NCI-H526 (cell line): Measurements from ENCODE around the gene TTN.
A peak's percentile ranks its signal among the peaks of the same experiment; 100 is the strongest.

Source experiments
- DNase-seq, 2 experiments: peaks; one replicate each; lab custom pipeline; 2025; lab: John Stamatoyannopoulos, UW

The TTN gene

GRCh38 chr2:178811901-178812300 lies 4.7 kb upstream of the TTN start:
- no peak for DNase-seq

DNA sequence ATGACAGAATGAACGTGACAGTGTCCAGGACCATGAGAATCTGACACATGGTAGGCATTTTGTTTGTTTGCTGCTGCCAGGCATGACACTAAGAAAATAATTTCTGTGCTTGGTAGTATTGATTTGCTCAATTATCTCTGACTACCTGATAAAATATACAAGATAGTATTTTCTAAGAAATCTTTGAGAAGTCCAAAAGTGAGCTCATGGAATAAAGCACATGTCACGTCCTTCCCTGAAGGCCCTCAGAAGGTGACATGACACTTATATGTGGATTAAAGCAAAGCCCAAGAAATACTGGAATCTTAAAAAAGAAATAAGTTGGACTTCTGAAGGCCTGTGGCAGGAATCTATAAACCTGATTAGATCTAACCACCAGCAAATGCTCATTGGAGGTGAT lies 3.8 kb upstream of the TTN start:
- DNase-seq, result no peak

GRCh38 chr2:178810422-178810821 lies 3.2 kb upstream of the TTN start:
- no peak for DNase-seq

- no peak for DNase-seq
Measured at GRCh38 chr2:178806543-178806942, 680 bp downstream of the TTN start.

DNA sequence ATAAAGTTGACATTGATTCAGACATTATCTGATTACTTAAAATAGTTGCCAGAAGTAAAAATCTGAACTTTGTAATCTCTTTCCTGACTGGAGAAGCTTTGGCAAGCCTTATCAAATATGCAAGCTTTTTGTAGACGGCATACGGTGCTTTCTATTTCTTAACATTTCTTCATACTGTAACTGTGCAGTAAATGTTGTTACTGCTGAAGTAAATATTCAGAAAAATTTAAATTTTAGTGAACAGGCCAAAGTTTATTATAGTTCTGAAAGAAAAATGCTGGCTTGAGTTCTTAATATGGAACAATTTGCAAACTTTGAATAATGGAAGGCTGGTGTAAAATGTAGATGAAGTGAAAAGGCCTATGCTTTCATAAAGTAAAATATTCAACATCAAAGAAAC lies 1.8 kb downstream of the TTN start:
- no peak for DNase-seq

GRCh38 chr2:178804791-178805190 lies 2.4 kb downstream of the TTN start:
- DNase-seq, result peak in 1 of 2 experiments; percentile 44

GRCh38 chr2:178800510-178800909 lies 6.7 kb downstream of the TTN start:
- DNase-seq, result no peak

- DNase-seq, result no peak
Measured at GRCh38 chr2:178799305-178799704, 7.9 kb downstream of the TTN start.

- DNase-seq, result peak in 1 of 2 experiments; percentile 54
Measured at GRCh38 chr2:178796079-178796677, 11.0 kb downstream of the TTN start.

DNA sequence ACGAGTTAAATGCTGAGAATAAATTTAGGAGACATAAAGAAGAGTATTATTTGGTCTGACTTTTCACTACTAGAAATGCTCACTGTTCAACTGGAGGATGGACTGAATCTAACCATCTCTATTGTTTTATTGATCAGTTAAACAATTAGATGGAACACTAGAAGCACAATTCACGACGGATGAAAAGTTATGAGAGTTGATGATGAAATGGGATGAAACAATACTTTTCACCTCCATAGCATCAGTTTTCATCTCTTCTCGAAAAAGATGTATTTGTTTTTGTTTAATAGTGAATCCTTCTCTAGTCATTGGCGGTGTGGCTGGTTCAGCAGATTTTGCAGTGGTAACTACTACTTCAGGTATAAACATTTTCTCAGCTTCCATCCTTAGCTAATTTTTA lies 19.3 kb downstream of the TTN start:
- no peak for DNase-seq

DNA sequence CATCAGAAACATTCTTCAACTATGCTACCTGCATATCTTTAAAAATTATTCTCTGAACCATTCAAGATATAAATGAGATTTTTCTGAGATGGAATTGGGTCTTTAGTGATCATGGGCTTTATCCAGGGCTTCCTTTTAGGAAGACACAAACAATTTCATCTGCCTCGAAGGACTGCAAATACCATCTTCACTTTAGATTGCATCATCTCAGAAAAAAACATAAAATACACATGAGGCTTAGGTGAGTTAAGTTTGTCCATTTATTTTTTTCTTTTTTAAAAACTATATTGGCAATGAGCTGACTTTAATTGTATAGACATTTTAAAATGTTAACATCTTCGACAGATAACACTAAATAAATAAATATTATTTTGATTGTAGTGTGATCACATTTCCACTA lies 20.1 kb downstream of the TTN start:
- no peak for DNase-seq

DNA sequence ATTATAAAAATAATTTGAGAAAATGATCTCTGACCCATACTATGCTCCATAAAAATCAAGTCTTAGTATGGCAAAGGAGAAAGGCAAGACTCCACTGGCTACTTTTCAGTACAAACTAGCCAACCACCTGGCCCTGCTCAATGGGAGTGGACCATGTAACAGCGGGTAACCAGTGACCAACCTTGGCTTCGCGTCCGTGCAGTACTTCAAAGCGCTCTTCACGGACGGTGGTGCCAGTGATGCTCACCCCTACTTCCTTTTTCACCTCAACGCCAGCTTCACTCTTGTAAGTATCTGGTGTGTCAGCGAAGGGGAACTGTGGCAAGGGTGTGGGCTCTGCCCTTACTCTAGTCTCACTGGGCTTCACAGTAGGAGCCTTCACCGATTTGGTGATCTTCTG lies 23.3 kb downstream of the TTN start:
- no peak for DNase-seq

DNA sequence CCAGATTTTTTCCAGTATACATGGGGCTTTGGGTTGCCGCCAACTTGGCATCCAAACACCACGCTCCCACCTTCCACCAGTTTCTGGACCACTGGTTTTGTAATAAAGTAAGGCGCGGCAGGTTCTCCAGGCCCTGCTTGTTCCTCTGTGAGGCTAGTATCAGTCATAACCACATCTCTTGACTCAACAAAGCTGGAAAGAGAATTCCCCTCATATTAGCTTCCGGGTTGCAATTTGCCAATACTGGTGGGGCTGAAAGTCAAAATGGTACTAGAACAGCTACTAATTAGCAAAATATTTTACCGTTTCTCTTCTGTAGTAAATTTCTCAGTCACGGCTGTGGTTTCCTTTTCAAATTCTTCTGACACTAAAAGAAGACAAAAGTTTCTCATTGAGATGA lies 25.0 kb downstream of the TTN start:
- no peak for DNase-seq

DNA sequence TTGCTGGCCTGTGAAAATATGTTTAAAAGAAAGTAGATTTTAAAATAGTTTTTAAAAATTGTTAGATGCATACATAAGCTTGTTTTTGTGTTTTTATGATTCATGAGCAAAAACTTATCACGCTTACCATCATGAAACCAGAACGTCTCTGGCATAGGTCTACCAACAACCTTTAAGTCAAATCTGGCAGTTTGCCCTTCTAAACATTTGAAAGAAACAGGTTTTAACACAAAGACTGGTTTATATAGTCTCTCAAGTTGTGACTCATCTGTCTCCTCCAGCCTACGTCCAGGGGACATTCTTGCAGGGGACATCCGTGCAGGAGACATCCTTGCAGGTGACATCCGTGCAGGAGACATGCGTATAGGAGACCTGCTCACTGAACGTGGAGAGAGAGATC lies 29.6 kb downstream of the TTN start:
- no peak for DNase-seq

DNA sequence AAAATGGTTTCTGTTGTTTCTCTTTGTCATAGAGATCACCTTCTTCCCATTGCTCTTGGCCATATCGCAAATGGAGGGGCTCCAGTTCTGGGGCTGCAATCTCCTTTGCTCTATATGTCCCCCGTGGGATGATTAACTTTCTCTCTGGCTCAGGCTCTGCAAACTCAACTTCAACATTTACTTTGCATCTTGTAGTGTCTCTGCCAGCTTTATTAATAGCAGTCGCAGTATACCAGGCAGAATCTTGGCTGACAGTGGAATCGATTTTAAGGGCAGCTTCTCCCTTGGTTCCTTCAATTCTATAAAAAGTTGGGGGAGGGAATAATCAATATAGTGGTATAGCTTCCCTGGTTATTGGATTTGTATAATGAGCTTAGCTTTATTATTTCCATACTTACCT lies 30.5 kb downstream of the TTN start:
- no peak for DNase-seq

DNA sequence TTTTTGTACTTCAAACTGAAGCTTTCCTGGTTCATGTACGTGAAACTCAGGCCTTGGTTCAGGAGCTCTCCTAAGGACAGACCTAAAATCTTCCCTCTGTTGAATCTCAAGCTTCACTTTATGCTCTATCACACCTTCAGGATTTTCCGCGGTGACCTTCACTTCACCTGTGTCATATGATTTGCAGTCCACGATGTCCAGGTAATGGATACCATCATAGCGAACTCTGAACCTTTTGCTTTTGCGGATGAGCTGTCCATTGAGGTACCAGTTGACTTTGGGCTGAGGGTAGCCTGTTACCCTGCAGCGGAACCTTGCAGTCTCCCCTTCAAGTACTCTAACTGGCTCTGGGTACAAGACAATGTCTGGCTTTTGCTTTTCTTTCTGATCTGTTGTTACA lies 31.2 kb downstream of the TTN start:
- DNase-seq, result no peak

GRCh38 chr2:178770518-178770917 lies 36.7 kb downstream of the TTN start:
- DNase-seq, result no peak

- DNase-seq, result no peak
Measured at GRCh38 chr2:178767094-178768060, 39.8 kb downstream of the TTN start.

DNA sequence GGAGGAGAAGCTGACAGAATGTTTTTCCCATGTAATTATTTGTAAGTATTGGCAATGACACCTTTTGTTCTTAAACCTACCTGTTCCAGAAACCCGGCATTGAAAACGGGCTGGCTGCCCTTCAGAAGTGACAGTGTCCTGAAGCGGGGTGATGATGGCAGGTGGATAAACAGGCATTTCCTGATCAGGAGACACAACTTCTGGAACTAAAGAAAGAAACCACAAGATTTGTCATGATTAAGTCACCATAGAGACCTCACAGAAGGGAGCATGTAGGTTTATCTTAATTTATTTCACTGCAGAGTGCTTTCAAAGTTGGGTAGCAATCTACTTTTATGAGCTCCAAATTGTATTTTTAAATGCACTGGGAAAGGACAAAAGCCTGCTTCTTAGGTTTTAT lies 43.1 kb downstream of the TTN start:
- no peak for DNase-seq

DNA sequence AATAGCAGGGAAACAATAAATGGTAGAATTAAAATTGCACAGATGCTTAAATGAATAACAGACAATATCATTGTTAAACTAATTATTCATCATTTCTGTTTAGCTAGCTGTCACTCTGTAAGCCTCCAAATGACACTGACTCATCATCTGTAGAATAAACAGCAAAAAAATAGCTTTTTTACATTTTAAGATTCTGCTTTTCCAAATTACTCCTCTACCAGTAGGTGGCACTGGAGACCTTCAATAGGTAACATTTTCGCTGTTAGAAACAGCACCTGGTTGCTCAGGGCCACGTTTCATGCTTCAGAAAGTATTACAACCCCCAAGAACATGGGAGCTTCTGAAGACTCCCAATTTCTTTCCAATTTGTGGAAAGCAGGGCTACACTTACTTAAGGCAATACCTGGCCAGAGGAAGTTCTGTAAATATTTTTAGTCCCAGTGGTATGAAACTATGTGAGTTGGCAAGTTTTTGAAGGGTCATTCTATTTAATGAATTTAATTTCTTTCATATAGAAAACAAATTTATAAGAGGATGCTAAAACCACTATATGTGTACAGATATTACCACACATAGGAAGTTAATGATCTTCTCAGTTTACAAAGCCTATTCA lies 45.4 kb downstream of the TTN start:
- peak in 1 of 2 experiments; percentile 77 for DNase-seq

GRCh38 chr2:178756843-178757242 lies 50.4 kb downstream of the TTN start:
- no peak for DNase-seq

DNA sequence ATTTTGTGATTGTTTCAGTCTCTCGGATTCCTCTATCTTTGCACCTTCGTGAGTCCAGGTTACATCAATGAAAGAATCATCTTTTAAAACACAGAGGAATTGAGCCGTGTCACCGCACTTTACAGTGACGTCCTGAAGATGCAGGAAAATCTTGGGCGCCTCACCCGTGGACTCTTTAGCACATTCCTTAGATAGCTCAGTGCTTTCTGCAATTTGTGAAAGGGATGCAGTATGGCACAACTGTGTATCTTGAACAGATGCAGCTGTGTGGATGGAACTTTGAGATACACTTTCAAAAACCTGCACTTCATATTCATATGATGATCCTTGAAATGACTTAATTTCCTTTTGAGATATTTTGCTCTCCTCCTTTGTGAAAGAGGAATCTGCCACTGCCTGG lies 50.9 kb downstream of the TTN start:
- DNase-seq, result no peak

- DNase-seq, result no peak
Measured at GRCh38 chr2:178747767-178748166, 59.5 kb downstream of the TTN start.
